WERI-Rb-1 (cell line): ENCODE measurements around the gene IRF1.
A peak's percentile ranks its signal among the peaks of the same experiment; 100 is the strongest.

Source experiments
- DNase-seq: peaks from one replicate; pipeline ENCODE4 v3.0.0-alpha.2; 2020
- H3K27ac ChIP-seq: fragments of 250-450 bp; sonication (Bioruptor Pico); 2 replicates; pipeline ENCODE4 v1.5.1; 2020; ENCODE audit warnings: mild to moderate bottlenecking, moderate library complexity
- H3K27me3 ChIP-seq: fragments of 250-450 bp; sonication (Bioruptor Pico); 2 replicates; pipeline ENCODE4 v1.5.1; 2021; ENCODE audit warnings: mild to moderate bottlenecking, low read depth, moderate library complexity; ENCODE audit not compliant: insufficient read depth, severe bottlenecking
- H3K36me3 ChIP-seq: fragments of 250-450 bp; sonication (Bioruptor Pico); 2 replicates; pipeline ENCODE4 v1.5.1; 2020; ENCODE audit warnings: mild to moderate bottlenecking, moderate library complexity
- H3K4me3 ChIP-seq: 2 replicates; pipeline ENCODE4 v1.5.1; 2011; ENCODE audit warnings: low read depth, mild to moderate bottlenecking, control low read depth, low read length
- H3K9me3 ChIP-seq: fragments of 250-450 bp; sonication (Bioruptor Pico); 2 replicates; pipeline ENCODE4 v1.5.1; 2021; ENCODE audit warnings: mild to moderate bottlenecking, moderate library complexity; ENCODE audit not compliant: severe bottlenecking
- CTCF ChIP-seq: IDR thresholded peaks from 2 replicates; pipeline ENCODE4 v1.5.1; 2011; ENCODE audit warnings: low read depth, mild to moderate bottlenecking, control low read depth, inconsistent platforms, low read length

IRF1 gene

GRCh38 chr5:132469380-132470009 is 21.1 kb downstream of the IRF1 start:
- Histone ChIP-seq H3K27ac (no peak overlapping the region), H3K36me3 (no peaks in the 10 kb centered on the region), H3K4me3 (no peak overlapping the region), H3K27me3 (no peaks in the 10 kb centered on the region), H3K9me3 (no peaks in the 10 kb centered on the region)
- 0 out of 2 replicates have a peak, but pooled peaks have one; percentile 7 for TF ChIP-seq CTCF
- no peak for DNase-seq

- DNase-seq: no peak
- no peak overlapping the region for H3K4me3 ChIP-seq
- H3K27me3 ChIP-seq: no peaks in the 10 kb centered on the region
- H3K27ac ChIP-seq: no peak overlapping the region
- no peaks in the 10 kb centered on the region for H3K36me3 ChIP-seq
- no peak for TF ChIP-seq CTCF
- H3K9me3 ChIP-seq: no peaks in the 10 kb centered on the region
Observed at GRCh38 chr5:132468656-132469379, 21.8 kb downstream of the IRF1 start.

GRCh38 chr5:132467287-132467984 is 23.1 kb downstream of the IRF1 start:
- DNase-seq: no peak
- Histone ChIP-seq H3K4me3 (no peak overlapping the region), H3K36me3 (no peaks in the 10 kb centered on the region), H3K9me3 (no peaks in the 10 kb centered on the region), H3K27me3 (no peaks in the 10 kb centered on the region), H3K27ac (no peak overlapping the region)
- TF ChIP-seq CTCF: no peak

- TF ChIP-seq CTCF: no peak
- no peak for DNase-seq
- no peak overlapping the region for H3K4me3 ChIP-seq
Observed at GRCh38 chr5:132466433-132467286, 23.9 kb downstream of the IRF1 start.

GRCh38 chr5:132465059-132465707 is 25.4 kb downstream of the IRF1 start:
- H3K36me3 ChIP-seq: no peaks in the 10 kb centered on the region
- no peak overlapping the region for H3K27ac ChIP-seq
- DNase-seq: no peak
- no peak overlapping the region for H3K4me3 ChIP-seq
- no peaks in the 10 kb centered on the region for H3K27me3 ChIP-seq
- no peak for TF ChIP-seq CTCF
- no peaks in the 10 kb centered on the region for H3K9me3 ChIP-seq

More at GRCh38 chr5:132466433-132467286, 23.9 kb downstream of the IRF1 start:
- Histone ChIP-seq H3K27ac (no peak overlapping the region), H3K27me3 (no peaks in the 10 kb centered on the region), H3K9me3 (no peaks in the 10 kb centered on the region), H3K36me3 (no peaks in the 10 kb centered on the region)
